Measurements from ENCODE around the gene HMG20A. TPM values are rescaled to one million over a fixed set of nuclear protein-coding genes. Genes with fewer than 3 reads are reported as not detected.

HMG20A gene
- total and polyA plus RNA-seq, 2 experiments from 2014 or later: 17.8 to 57.8 TPM

GRCh38 chr15:77409259-77410156, 11.2 kb upstream of the HMG20A start:
- no peaks in the 10 kb centered on the region for H3K36me3 ChIP-seq (ENCODE audit: insufficient read depth)
- no peaks in the 10 kb centered on the region for H3K27me3 ChIP-seq (ENCODE audit: insufficient read depth)
- H3K4me3 Mint-ChIP-seq: no peak overlapping the region
- H3K9me3 Mint-ChIP-seq: peaks cover 7% of the 10 kb centered on the region; the same call in 2 of the 3 replicates
- no peaks in the 10 kb centered on the region for H3K27me3 Mint-ChIP-seq (ENCODE audit: insufficient read depth, low read depth, poor library complexity)
- no peak for DNase-seq (ENCODE audit: low spot score)
- H2AFZ ChIP-seq: no peak overlapping the region
- ATAC-seq: no peak
- H3K4me1 ChIP-seq (ENCODE audit: insufficient read depth): peaks cover 22% of the 10 kb centered on the region
- no peak for TF ChIP-seq CTCF (conservative IDR thresholded peaks at IDR 0.05; ENCODE audit: low read depth in 2 of 2)
- no peak for TF ChIP-seq ZNF114 (CRISPR knock-in tag; IDR thresholded peaks at IDR 0.05)
- TF ChIP-seq CREB1 (CRISPR knock-in tag; IDR thresholded peaks at IDR 0.05; ENCODE audit: low read depth): no peak
- TF ChIP-seq ZNF462 (CRISPR knock-in tag; IDR thresholded peaks at IDR 0.05): no peak
- TF ChIP-seq POLR2AphosphoS5 (IDR thresholded peaks at IDR 0.05; ENCODE audit: low read depth): no peak
- TF ChIP-seq EZH2phosphoT487 (IDR thresholded peaks at IDR 0.05; ENCODE audit: unreplicated experiment): no peak
- no peak for TF ChIP-seq ZNF331 (CRISPR knock-in tag; IDR thresholded peaks at IDR 0.05; ENCODE audit: low read depth)
- no peak for TF ChIP-seq JUNB (IDR thresholded peaks at IDR 0.05; ENCODE audit: unreplicated experiment)
- no peak for TF ChIP-seq EZH2 (IDR thresholded peaks at IDR 0.05; ENCODE audit: low read depth, unreplicated experiment)
- TF ChIP-seq ETS1 (IDR thresholded peaks at IDR 0.05): no peak
- no peak for TF ChIP-seq STAT1 (IDR thresholded peaks at IDR 0.05; ENCODE audit: unreplicated experiment)
- TF ChIP-seq NANOG (IDR thresholded peaks at IDR 0.05; ENCODE audit: borderline replicate concordance): no peak
- TF ChIP-seq REST (IDR thresholded peaks at IDR 0.05; ENCODE audit: unreplicated experiment): no peak
- no peak overlapping the region for H3K27ac ChIP-seq (ENCODE audit: low read depth)
- H3K79me2 ChIP-seq (replicated peaks; ENCODE audit: insufficient read depth): peaks cover 100% of the 10 kb centered on the region
- peaks cover 12% of the 10 kb centered on the region; the same call in 2 of the 3 replicates for H3K36me3 Mint-ChIP-seq (ENCODE audit: low read depth)
- H3K9me2 ChIP-seq (ENCODE audit: insufficient read depth): no peaks in the 10 kb centered on the region
- peaks cover 29% of the 10 kb centered on the region for H3K4me1 Mint-ChIP-seq
- H3K4me3 ChIP-seq: no peak overlapping the region
- H3F3A ChIP-seq (replicated peaks; ENCODE audit: low read depth): no peaks in the 10 kb centered on the region
- no peak overlapping the region for H3K27ac Mint-ChIP-seq
- peaks cover 14% of the 10 kb centered on the region for H4K20me1 ChIP-seq (replicated peaks; ENCODE audit: insufficient read depth)
- H3K4me2 ChIP-seq: no peak overlapping the region

Data from GM23338 (cell line).